ENCODE results near the gene APOBEC3G. TPM values are rescaled to one million over a fixed set of nuclear protein-coding genes. Genes with fewer than 3 reads are reported as not detected.

APOBEC3G gene
- total and polyA plus RNA-seq, 9 donors = 13.2 to 36.5 (median 24.7) TPM

DNA sequence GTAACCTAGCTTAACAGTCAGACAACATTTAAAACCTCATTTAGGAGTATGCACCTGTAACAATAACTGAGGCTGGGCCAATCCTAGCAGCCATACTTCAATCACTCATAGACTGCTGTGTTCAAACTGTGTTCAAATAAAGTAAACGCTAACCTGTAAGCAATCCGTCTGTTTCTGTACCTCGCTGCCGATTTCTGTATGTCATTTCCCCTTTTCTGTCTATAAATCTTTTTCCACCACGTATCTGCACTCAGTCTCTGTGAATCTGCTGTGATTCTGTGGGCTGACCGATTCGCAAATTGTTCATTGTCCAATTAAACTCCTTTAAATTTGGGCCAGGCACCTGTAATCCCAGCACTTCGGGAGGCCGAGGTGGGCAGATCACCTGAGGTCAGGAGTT, 32.3 kb downstream of the APOBEC3G start:
- intact Hi-C loops (cut with DNase I) = no loop called here
- WGBS, 3 donors = 83 to 90% (median 90%) methylated on average over 9 of the region's 9 CpGs
- Histone ChIP-seq H3K4me3 (no peak overlapping the region), H3K27me3 (no peaks in the 10 kb centered on the region), H3K9me3 (no peaks in the 10 kb centered on the region), H3K27ac (no peak overlapping the region), H3K4me1 (ENCODE audit: insufficient read depth) (no peaks in the 10 kb centered on the region), H3K36me3 (no peaks in the 10 kb centered on the region)
- TF ChIP-seq EP300 (IDR thresholded peaks at IDR 0.05) (no peak), POLR2A (IDR thresholded peaks at IDR 0.05) (no peak)
- TF ChIP-seq, protein P1, sequence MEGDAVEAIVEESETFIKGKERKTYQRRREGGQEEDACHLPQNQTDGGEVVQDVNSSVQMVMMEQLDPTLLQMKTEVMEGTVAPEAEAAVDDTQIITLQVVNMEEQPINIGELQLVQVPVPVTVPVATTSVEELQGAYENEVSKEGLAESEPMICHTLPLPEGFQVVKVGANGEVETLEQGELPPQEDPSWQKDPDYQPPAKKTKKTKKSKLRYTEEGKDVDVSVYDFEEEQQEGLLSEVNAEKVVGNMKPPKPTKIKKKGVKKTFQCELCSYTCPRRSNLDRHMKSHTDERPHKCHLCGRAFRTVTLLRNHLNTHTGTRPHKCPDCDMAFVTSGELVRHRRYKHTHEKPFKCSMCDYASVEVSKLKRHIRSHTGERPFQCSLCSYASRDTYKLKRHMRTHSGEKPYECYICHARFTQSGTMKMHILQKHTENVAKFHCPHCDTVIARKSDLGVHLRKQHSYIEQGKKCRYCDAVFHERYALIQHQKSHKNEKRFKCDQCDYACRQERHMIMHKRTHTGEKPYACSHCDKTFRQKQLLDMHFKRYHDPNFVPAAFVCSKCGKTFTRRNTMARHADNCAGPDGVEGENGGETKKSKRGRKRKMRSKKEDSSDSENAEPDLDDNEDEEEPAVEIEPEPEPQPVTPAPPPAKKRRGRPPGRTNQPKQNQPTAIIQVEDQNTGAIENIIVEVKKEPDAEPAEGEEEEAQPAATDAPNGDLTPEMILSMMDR (IDR thresholded peaks at IDR 0.05) = no peak
- no peak for DNase-seq

GRCh38 chr22:39110631-39111561, 33.8 kb downstream of the APOBEC3G start:
- TF ChIP-seq EP300 (IDR thresholded peaks at IDR 0.05) (no peak), POLR2A (IDR thresholded peaks at IDR 0.05) (no peak)
- TF ChIP-seq, protein P1 (IDR thresholded peaks at IDR 0.05) = no peak
- 63 to 67% (median 66%) methylated on average over 15 of the region's 15 CpGs for WGBS, 3 donors
- Histone ChIP-seq H3K4me1 (ENCODE audit: insufficient read depth) (no peaks in the 10 kb centered on the region), H3K4me3 (no peak overlapping the region), H3K27me3 (no peaks in the 10 kb centered on the region), H3K9me3 (no peaks in the 10 kb centered on the region), H3K27ac (no peak overlapping the region), H3K36me3 (no peaks in the 10 kb centered on the region)
- intact Hi-C loops (cut with DNase I) = loop anchor here in 1 of 4 donors (10.0 kb wide), 1 partner anchor 336 kb away; no protein-coding TSS in a partner anchor
- DNase-seq = no peak

GRCh38 chr22:39114112-39114511, 37.0 kb downstream of the APOBEC3G start:
- Histone ChIP-seq H3K27me3 (no peaks in the 10 kb centered on the region), H3K36me3 (no peaks in the 10 kb centered on the region), H3K9me3 (no peaks in the 10 kb centered on the region), H3K4me3 (no peak overlapping the region), H3K4me1 (ENCODE audit: insufficient read depth) (no peaks in the 10 kb centered on the region), H3K27ac (no peak overlapping the region)
- TF ChIP-seq EP300 (IDR thresholded peaks at IDR 0.05) (no peak), POLR2A (IDR thresholded peaks at IDR 0.05) (no peak)
- TF ChIP-seq, protein P1 (IDR thresholded peaks at IDR 0.05) = no peak
- WGBS, 3 donors = 20 to 29% (median 27%) methylated on average over 6 of the region's 6 CpGs
- intact Hi-C loops (cut with DNase I) = loop anchor here in 1 of 4 donors (10.0 kb wide), 1 partner anchor 339 kb away; no protein-coding TSS in a partner anchor
- DNase-seq = no peak

DNA sequence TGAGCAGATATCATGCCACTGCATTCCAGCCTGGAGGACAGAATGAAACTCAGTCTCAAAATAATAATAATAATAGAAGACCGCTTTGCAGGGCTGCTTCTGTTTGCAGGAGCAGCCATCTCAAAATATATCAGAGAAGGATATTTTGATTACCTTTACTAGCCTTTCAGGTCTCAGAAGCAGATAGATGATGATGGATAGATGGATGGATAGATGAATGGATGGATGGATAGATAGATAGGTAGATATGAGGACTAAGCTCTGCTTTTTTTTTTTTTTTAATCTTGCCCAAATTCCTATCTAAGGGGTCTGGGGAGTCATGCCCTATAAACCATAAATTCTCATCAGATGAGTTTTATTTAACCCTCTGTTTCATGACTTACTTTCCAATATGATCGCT, 38.5 kb downstream of the APOBEC3G start:
- no peak for DNase-seq
- 79 to 84% (median 79%) methylated on average over 2 of the region's 2 CpGs for WGBS, 3 donors
- TF ChIP-seq, protein P1 (IDR thresholded peaks at IDR 0.05) = no peak
- TF ChIP-seq EP300 (IDR thresholded peaks at IDR 0.05) = no peak
- TF ChIP-seq POLR2A (IDR thresholded peaks at IDR 0.05) = no peak
- Histone ChIP-seq H3K4me1 (ENCODE audit: insufficient read depth) (no peaks in the 10 kb centered on the region), H3K9me3 (no peaks in the 10 kb centered on the region), H3K36me3 (no peaks in the 10 kb centered on the region), H3K27me3 (no peaks in the 10 kb centered on the region), H3K4me3 (no peak overlapping the region), H3K27ac (no peak overlapping the region)
- intact Hi-C loops (cut with DNase I) = loop anchor here in 1 of 4 donors (10.0 kb wide), 1 partner anchor 341 kb away; no protein-coding TSS in a partner anchor

Data from ovary (tissue), 9 donors.